Measurements from ENCODE around the gene SF1. TPM values are rescaled to one million over a fixed set of nuclear protein-coding genes. Genes with fewer than 3 reads are reported as not detected.
A peak's percentile ranks its signal among the peaks of the same experiment; 100 is the strongest.

The SF1 gene
- total and polyA plus RNA-seq, 2 donors from 2014 or later: 87.5 to 320 TPM

DNA sequence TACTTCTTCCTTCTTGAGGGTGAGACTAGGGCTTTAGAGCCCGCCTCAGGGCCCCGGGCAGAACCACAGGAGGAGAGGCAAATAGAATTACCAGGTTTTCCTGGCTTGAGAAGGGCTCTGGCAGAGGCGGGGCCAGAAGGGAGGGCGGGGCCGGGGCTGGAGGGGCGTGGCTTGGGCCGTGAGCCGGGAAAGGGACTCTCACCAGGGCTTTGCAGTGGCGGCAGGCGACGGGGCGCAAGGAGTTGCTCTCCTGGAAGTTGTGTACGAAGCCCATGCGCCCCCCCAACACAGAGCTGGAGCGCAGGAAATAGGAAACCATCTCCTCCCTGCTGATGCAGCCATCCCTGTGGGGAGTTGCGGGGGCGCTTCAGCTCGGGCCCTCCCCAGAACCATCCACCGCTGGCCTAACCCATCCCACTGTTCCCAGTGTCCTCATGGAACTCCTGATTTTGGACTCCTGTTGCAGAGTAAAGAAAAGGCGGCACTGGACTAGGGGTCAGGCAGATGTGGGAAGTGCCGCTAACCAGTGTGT, 48.4 kb downstream of the SF1 start:
- H3K9me3 ChIP-seq (ENCODE audit: control insufficient read depth in 2 of 3, insufficient read depth in 1 of 3, low read length in 3 of 3): no peaks in the 10 kb centered on the region
- FAIRE-seq (no peak), DNase-seq (peak; percentile 76 to 90 (median 80))
- H3K4me1 ChIP-seq (ENCODE audit: control insufficient read depth in 2 of 3, insufficient read depth in 2 of 3, low read depth in 1 of 3, low read length in 3 of 3): no peaks in the 10 kb centered on the region
- H3K27ac ChIP-seq (ENCODE audit: low read depth in 2 of 2, low read length in 2 of 2): no peak overlapping the region
- H3K9ac ChIP-seq (ENCODE audit: low read length in 3 of 3): no peak overlapping the region
- intact Hi-C loops (cut with DNase I): no loop called here
- no peaks in the 10 kb centered on the region for H3K27me3 ChIP-seq (ENCODE audit: control insufficient read depth, insufficient read depth, low read length)
- no peak overlapping the region for H3K4me3 ChIP-seq (ENCODE audit: low read length in 3 of 3)
- no peaks in the 10 kb centered on the region for H3K36me3 ChIP-seq (ENCODE audit: control insufficient read depth in 2 of 3, insufficient read depth in 3 of 3, low read length in 3 of 3)
- TF ChIP-seq, protein P1, sequence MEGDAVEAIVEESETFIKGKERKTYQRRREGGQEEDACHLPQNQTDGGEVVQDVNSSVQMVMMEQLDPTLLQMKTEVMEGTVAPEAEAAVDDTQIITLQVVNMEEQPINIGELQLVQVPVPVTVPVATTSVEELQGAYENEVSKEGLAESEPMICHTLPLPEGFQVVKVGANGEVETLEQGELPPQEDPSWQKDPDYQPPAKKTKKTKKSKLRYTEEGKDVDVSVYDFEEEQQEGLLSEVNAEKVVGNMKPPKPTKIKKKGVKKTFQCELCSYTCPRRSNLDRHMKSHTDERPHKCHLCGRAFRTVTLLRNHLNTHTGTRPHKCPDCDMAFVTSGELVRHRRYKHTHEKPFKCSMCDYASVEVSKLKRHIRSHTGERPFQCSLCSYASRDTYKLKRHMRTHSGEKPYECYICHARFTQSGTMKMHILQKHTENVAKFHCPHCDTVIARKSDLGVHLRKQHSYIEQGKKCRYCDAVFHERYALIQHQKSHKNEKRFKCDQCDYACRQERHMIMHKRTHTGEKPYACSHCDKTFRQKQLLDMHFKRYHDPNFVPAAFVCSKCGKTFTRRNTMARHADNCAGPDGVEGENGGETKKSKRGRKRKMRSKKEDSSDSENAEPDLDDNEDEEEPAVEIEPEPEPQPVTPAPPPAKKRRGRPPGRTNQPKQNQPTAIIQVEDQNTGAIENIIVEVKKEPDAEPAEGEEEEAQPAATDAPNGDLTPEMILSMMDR (IDR thresholded peaks at IDR 0.05; ENCODE audit: borderline replicate concordance, extremely low read depth, insufficient read depth): no peak

DNA sequence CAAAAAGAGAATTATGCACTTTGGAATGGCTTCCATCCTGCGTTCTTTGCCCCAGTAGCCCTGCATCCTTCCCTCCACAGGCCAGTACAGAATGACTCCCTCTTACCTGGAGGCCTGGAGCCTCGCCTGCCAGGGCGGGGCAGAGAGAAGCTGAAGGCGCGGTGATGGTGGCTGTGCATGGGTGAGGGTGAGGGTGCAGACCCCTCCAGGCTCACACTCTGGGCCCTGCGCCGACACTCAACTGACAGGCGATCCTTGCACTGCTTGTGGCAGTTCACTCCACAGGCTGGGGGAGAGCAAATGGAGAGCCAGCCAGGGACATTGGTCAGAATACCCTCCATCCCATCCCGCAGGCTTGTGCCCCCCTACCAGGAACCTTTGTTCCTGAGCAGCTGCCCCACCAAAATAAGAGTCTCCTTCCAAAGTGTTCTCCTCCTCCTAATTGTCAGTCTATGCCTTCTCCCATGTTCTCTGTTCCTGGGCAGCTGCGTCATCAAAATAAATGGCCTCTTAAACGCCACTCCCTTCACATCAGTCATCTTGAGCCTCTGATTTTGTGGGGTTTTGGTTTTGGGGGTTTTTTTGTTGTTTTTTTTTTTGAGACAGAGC, 49.5 kb downstream of the SF1 start:
- Histone ChIP-seq H3K27ac (ENCODE audit: low read depth in 2 of 2, low read length in 2 of 2) (no peak overlapping the region), H3K4me3 (ENCODE audit: low read length in 3 of 3) (no peak overlapping the region), H3K27me3 (ENCODE audit: control insufficient read depth, insufficient read depth, low read length) (no peaks in the 10 kb centered on the region), H3K4me1 (ENCODE audit: control insufficient read depth in 2 of 3, insufficient read depth in 2 of 3, low read depth in 1 of 3, low read length in 3 of 3) (no peaks in the 10 kb centered on the region), H3K36me3 (ENCODE audit: control insufficient read depth in 2 of 3, insufficient read depth in 3 of 3, low read length in 3 of 3) (no peaks in the 10 kb centered on the region), H3K9me3 (ENCODE audit: control insufficient read depth in 2 of 3, insufficient read depth in 1 of 3, low read length in 3 of 3) (no peaks in the 10 kb centered on the region), H3K9ac (ENCODE audit: low read length in 3 of 3) (no peak overlapping the region)
- FAIRE-seq (no peak), DNase-seq (peak in 1 of 5 donors; percentile 59)
- intact Hi-C loops (cut with DNase I): no loop called here
- TF ChIP-seq, protein P1 (IDR thresholded peaks at IDR 0.05; ENCODE audit: borderline replicate concordance, extremely low read depth, insufficient read depth): no peak

DNA sequence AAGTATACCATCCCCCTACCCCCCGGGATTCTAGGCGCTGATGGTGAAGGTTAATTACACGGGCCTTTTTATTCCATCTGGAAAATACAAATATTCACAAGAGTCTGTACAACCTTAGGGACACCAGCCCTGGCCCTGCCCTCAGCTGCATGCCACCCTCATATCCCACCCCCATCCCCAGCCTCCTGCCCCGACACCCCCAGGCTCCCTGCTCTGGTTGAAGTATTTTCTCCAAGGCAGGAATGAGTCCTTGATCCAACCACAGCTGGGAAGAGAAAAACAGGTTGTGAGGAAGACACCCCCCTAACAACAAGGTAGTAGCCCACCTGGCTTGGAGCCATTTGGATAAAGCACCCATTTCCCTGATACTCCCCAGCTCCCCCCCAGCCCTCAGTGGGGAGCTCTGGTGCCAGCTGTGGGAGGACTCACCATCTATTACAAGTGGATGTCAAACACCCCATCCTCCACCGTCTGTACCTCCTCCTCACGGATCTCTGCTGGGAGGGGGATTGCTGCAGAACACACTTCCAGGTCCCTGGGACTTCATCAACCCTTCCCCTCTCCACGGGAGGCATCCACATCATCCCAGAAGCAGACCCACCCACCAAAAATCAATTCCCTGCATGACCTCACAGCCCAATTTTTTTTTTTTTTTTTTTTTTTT, 51.3 kb downstream of the SF1 start:
- no peak overlapping the region for H3K4me3 ChIP-seq (ENCODE audit: low read length in 3 of 3)
- no peaks in the 10 kb centered on the region for H3K4me1 ChIP-seq (ENCODE audit: control insufficient read depth in 2 of 3, insufficient read depth in 2 of 3, low read depth in 1 of 3, low read length in 3 of 3)
- H3K9ac ChIP-seq (ENCODE audit: low read length in 3 of 3): no peak overlapping the region
- H3K36me3 ChIP-seq (ENCODE audit: control insufficient read depth in 2 of 3, insufficient read depth in 3 of 3, low read length in 3 of 3): no peaks in the 10 kb centered on the region
- FAIRE-seq (no peak), DNase-seq (peak in 1 of 5 donors; percentile 22)
- peaks cover 3% of the 10 kb centered on the region for H3K27me3 ChIP-seq (ENCODE audit: control insufficient read depth, insufficient read depth, low read length)
- H3K27ac ChIP-seq (ENCODE audit: low read depth in 2 of 2, low read length in 2 of 2): no peak overlapping the region
- no peaks in the 10 kb centered on the region for H3K9me3 ChIP-seq (ENCODE audit: control insufficient read depth in 2 of 3, insufficient read depth in 1 of 3, low read length in 3 of 3)
- TF ChIP-seq, protein P1 (IDR thresholded peaks at IDR 0.05; ENCODE audit: borderline replicate concordance, extremely low read depth, insufficient read depth): no peak
- intact Hi-C loops (cut with DNase I): no loop called here

Measured in kidney (tissue), 14 donors.